Right ventricle myocardium inferior (tissue), 1 donor: ENCODE data around the gene CDK17. TPM values are rescaled to one million over a fixed set of nuclear protein-coding genes. Genes with fewer than 3 reads are reported as not detected.
"Not testable (repeated sequence)": the region's sequence is repeated elsewhere in the genome, so short reads cannot be mapped to it uniquely, and the experiment has no call there.

Experiments
- ATAC-seq: fragments of 200-7000 bp; cut with Tn5 transposase; one replicate; pipeline ENCODE4 v1.9.1; 2020; ENCODE audit warnings: mild to moderate bottlenecking, moderate library complexity
- DNase-seq: peaks from one replicate; pipeline ENCODE4 v3.0.0; 2021; ENCODE audit errors: missing footprints
- intact Hi-C: fragments of 100-400 bp; cut with DNase I; formaldehyde crosslinking; loops from one replicate; pipeline ENCODE4 v1.11.0; 2022
- total RNA-seq: library from RNA; stranded (reverse); fragmentation: NEBNext Ultra II Directional; extraction: Animal tissue kit (Norgen Biotek cat#: 25700); gene quantifications from one replicate; pipeline ENCODE4 v1.2.1, GENCODE V29; 2021
- donor health status: DM: no; HTN: yes; CAD: no; lungs with severe emphysema.

CDK17 gene
- total RNA-seq, 1 donor from 2014 or later: 16.0 TPM

DNA sequence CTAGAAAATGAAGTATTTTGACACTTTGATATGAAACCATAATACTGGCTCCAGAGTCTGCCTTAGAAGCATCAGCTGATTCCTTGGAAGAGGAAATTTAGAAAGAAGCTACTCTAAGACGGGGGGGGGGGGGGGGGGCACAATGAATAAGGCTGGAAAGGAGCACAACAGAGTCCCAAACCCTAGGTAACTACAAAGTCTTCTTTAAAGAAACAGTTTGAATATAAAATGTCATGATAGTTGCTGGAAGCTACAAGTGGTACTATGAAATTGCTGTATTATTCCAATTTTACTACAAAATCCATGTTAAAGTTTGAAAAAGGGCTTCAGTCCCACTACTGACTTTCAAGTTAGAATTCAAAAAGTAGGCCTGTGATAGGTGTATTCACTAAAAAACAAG, 31.6 kb downstream of the CDK17 start:
- intact Hi-C loops: no loop called here
- ATAC-seq (no peak), DNase-seq (no peak)

DNA sequence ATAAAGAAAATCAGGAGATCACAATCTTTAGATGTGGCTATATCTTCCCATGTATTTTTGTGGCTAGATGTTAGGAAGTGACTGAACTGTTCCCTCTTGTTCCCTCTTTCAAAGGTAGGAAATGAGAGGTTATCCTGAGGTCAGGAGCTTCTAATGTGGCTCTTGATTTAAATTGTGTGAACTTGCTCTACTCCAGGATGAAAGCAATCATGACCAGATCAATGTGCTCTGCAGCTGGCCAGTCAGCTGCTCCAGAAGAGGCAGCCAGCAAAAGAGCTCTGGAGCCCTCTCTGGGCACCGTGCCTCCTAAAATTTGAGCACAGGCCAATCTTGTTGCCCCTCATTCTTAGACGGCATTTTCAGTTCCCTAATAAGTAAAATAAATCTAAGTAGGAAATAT, 32.0 kb downstream of the CDK17 start:
- peak; percentile 64 for ATAC-seq
- intact Hi-C loops: no loop called here
- DNase-seq: no peak

DNA sequence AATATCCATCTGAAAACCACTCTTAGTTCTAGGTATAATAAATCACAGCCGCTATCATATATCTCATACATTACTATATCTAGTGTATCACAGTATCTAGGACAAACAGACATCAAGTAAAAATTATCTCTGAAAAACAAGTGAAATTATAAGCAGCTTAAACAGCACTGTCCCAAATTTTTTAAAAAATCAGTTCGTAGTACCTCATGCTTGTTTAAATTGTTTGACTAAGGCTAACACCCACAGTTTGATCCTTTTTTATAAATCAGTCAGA, 33.9 kb downstream of the CDK17 start:
- no peak for DNase-seq
- intact Hi-C loops: no loop called here
- ATAC-seq: no peak

DNA sequence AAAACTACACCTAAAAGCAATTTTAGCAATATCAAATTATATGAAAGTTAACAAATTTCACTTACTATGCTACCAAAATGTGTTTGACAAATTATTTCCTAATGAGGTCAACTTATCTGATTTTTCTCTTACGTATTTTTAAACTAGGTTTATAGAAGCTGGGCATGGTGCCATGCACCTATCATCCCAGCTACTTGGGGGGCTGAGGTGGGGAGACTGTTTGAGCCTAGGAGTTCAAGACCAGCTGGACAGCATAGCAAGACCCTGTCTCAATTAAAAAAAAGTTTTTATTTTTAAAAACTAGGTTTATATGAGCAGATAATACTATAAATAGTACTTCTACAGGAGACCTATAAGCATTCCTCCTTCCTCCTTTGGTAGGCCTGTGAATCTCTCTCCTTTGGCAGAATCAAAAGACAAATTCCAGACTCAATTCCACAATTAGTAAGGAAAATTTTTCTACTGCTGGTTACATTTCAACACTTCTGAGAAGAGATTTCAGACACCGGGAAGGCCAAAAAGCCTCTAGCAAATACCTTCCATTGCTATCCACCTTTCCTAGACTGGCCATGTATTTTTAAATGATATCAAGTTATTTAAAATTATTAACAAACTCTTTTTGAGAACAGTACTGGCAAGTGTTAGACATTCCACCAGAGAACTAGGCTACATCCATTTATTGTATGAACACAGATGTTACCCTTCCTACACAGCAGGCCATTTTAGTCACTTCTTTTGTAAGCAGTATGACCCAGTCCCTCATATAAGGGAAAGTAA, 34.4 kb downstream of the CDK17 start:
- ATAC-seq (no peak), DNase-seq (no peak)
- intact Hi-C loops: no loop called here

DNA sequence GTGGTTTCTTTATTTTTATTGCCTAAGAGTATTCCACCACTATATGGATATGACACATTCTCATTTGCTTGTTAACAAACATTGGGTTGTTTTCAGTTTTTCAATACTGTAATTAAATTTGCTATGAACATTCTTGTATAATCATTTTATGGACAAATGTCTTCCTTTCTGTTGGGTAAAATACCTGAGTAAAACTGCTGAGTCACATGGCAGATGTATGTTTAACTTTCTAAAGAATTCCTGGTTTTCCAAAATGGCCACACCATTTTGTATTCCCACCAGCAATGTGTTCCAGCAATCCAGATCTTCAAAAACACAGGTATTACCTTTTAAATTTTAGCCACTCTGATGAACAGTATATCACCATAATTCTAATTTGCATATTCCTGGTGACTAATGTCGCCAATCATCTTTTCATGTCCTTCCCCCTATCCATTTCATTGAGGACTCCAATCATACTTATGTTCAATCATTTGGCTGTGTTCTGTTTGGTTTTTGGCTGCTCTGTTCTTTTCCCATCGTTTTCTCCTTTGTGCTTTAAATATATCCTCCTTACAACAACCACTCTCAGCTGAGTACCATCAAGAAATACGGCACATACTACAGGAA, 36.0 kb downstream of the CDK17 start:
- DNase-seq: no peak
- intact Hi-C loops: no loop called here
- no peak for ATAC-seq

DNA sequence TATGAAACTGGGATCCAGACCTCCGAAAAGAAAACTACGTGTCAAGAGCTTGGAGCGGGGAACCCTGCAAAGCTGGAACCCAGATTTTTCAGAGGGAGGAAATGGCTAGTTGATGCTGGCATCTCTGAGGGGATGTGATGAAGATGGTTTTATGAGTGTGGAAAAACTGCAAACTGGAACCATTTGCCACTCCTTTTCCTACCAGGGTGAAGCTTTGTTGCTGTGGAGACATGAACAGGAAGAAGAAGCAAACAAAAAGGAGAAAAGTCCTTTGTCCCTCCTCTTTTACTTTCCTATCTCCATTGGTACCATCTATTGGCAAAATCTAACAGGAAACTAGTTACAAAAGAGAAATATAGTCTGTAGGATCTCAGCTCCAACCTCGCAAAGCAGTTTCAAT, 39.2 kb downstream of the CDK17 start:
- DNase-seq: no peak
- intact Hi-C loops: no loop called here
- ATAC-seq: no peak

DNA sequence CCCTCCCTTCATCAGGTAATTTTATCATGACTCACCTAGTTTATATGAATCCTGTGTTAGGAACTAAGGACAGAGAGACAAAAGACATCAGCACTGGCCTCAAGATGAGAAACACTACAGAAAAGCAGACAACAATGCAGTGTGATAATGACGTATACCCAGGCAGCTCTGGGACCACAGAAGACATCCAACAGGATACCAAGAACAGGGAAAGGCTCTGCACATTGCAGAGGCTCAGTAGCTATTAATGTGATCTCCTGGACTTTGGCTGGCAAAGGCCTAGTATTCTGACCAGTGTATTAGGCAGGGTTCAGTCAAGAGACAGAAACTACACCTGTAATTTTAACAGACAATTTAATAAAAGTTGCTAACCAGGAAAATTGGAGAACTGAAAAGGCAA, 39.7 kb downstream of the CDK17 start:
- no peak for ATAC-seq
- DNase-seq: no peak
- intact Hi-C loops: no loop called here

DNA sequence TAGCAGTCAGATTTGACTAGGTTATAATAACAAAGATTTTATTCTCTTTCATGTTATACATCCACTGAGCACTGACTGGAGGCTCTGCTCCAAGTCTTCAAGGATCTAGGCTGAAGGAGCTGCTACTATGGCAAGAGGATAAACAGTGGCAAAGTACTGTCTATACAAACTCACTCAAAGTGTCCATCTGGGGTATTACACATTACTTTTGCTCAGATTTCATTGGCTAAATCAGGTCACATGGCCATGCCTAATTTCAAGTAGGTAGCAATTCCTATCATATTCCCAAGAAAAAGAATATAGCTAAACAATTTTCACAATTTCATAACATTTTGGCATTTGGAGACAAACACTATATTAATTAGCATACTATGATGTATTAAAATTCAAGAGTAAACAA, 40.9 kb downstream of the CDK17 start:
- intact Hi-C loops: no loop called here
- ATAC-seq: no peak
- no peak for DNase-seq

DNA sequence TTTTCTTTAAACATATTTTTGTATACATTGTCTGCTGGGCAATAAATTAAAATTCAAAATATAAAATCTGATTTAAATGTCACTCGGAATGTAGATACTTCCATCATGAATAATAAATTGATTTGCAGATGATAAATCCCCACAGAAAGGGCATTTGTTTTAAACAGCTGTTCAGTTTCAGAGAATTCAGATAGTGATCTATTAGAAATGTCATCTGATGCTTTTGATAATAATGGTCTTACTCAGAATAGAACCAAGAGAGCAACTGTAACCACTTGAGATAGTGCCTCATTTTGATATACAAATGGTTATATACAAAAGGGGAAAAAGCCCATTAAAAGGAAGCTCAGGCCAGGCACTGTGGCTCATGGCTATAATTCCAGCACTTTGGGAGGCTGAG, 43.4 kb downstream of the CDK17 start:
- intact Hi-C loops: no loop called here
- ATAC-seq: no peak
- no peak for DNase-seq

DNA sequence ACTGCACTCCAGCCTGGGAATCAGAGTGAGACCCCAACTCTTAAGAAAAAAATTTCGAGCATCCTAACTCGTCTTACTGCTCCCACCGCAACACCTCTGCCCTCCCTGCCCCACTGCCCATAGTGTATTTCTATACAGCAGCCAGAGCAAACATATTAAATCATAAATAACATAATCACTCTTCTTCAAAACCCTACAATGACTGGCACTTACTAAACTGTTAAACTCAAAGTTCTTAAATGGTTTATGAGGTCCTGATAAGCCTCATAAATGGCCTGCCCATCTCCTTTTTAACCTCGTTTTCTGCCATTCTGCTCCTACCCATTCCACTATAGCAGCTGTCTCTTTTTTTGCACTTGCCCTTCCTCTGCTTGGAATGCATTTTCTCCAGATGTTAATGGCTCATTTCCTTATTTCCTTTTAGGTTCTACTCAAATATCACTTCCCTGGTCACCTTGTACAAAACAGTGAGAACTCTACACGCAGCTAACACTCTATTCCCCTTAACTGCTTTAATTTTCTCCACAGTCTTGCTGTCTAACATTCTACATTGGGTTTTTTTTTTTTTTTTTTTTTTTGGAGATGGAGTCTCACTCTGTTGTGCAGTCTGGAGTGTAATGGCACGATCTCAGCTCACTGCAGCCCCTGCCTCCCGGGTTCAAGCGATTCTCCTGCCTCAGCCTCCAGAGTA, 45.2 kb downstream of the CDK17 start:
- intact Hi-C loops: loop anchor here (5.0 kb wide), 1 partner anchor 42 kb away; no protein-coding TSS in a partner anchor
- DNase-seq (no peak), ATAC-seq (no peak)

DNA sequence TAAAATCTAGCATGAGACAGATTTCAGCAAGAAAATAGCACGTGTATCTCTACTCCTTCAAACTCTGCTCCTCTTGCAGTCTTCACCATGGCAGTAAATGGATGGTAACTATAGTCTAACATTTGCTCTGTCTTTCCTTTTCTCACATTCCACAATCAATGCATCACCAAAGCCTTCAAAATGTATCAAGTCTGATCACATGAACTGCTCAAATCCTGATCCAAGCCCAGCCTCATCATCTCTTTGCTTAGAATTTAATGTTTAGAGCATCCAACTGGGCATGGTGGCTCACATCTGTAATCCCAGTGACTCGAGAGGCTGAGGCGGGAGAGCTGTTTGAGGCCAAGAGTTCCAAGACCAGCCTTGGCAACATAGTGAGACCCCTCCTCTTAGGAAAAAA, 45.9 kb downstream of the CDK17 start:
- intact Hi-C loops: loop anchor here (5.0 kb wide), 1 partner anchor 43 kb away; no protein-coding TSS in a partner anchor
- DNase-seq (no peak), ATAC-seq (no peak)

DNA sequence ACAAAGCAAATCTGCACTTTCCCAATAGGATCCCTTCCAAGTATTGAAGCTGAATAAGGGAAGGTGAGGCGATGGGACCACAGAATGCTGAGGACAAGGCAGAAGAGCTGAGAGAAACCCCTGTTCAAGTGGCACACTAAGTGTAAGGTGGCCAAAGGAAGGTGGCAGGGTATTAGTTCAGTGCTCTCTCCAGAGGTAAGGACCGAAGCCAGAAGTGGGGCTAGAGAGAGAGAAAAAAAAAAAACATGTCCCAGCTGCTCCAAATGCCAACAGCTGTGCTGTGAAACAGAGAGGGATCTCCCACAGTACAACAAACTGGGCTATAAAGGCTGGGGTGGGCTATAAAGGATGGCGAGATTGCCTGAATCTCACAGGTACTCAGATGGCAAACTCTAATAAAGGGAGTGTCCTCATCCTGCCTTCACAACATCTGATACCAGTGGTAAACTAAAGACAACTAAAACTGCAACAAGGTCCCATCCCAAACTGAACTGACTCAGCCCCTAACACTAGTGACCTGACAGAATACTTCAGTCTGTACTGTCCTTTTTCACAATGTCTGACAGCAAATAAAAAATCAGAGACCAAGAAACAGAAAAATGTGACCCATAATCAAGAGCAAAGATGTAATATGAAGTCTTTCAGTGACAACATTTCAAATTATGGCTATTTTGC, 47.9 kb downstream of the CDK17 start:
- intact Hi-C loops: loop anchor here (5.0 kb wide), 1 partner anchor 45 kb away; no protein-coding TSS in a partner anchor
- DNase-seq (no peak), ATAC-seq (peak; percentile 50)

DNA sequence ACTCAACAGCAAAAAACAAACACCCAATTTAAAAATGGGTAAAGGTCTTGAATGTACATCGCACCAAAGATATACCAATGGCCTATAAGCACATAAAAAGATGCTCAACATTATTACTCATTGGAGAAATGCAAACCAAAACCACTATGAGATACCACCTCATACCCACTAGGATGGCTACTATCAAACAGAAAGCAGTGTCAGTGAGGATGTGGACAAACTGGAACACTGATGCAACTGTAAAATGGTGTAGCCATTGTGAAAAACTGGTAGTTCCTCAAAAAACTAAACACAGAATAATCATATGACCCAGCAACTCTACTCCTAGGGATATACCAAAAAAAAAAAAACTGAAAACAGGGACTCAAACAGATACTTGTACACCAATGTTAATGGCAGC, 49.3 kb downstream of the CDK17 start:
- peak; percentile 35 for ATAC-seq
- DNase-seq: no peak
- intact Hi-C loops: loop anchor here (5.0 kb wide), 1 partner anchor 46 kb away; no protein-coding TSS in a partner anchor

DNA sequence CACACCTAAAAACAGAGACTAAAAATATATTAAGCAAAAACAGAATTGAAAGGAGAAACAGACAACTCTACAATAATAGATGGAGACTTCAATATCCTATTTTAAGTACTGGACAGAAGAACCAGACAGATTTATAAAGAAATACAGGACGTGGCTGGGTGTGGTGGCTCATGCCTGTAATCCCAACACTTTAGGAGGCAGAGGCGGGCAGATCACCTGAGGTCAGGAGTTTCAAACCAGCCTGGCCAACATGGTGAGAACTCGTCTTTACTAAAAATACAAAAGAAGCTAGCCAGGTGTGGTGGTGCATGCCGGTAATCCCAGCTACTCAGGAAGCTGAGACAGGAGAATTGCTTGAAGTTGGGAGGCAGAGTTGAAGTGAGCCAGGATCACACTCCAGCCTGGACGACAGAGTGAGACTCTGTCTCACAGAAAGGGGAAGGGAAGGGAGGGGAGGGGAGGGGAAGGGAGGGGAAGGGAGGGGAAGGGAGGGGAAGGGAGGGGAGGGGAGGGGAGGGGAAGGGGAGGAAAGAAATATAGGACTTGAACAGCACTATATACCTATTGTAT, 53.0 kb downstream of the CDK17 start:
- ATAC-seq (no peak), DNase-seq (no peak)
- intact Hi-C loops: no loop called here

DNA sequence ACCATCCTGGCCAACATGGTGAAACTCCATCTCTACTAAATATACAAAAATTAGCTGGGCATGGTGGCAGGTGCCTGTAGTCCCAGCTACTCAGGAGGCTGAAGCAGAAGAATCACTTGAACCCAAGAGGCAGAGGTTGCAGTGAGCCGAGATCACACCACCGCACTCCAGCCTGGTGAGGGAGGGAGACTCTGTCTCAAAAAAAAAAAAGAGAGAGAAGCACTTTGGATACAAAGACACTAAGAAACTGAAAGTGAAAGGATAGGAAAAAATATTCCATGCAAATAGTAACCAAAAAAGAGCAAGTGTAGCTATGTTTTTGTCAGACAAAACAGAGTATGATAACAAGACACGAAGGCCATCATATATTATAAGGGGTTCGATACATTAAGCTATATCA, 53.5 kb downstream of the CDK17 start:
- intact Hi-C loops, DNase-seq, ATAC-seq: not testable (repeated sequence)

DNA sequence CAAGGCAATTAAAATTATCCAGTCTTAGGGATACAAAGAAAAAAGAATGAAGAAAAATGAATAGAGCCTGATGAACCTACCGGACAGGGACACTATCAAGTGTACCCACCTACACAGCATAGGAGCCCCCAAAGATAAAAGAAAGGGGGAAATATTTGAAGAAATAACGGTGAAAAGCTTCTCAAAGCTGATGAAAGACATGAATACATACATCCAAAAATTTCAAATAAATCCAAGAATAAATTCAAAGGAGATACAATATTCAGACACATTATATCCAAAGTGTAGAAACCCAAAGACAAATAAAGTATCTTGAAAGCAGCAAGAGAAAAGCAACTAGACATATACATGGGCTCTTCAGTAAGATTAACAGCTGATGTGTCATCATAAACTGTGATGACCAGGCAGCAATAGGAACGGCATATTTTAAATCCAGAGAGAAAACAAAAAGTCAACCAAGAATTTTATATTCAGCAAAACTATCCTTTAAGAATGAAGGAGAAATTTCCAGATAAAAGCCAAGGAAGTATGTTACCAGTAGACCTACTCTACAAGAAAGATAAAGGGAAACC, 56.0 kb downstream of the CDK17 start:
- intact Hi-C loops: no loop called here
- DNase-seq: no peak
- no peak for ATAC-seq

DNA sequence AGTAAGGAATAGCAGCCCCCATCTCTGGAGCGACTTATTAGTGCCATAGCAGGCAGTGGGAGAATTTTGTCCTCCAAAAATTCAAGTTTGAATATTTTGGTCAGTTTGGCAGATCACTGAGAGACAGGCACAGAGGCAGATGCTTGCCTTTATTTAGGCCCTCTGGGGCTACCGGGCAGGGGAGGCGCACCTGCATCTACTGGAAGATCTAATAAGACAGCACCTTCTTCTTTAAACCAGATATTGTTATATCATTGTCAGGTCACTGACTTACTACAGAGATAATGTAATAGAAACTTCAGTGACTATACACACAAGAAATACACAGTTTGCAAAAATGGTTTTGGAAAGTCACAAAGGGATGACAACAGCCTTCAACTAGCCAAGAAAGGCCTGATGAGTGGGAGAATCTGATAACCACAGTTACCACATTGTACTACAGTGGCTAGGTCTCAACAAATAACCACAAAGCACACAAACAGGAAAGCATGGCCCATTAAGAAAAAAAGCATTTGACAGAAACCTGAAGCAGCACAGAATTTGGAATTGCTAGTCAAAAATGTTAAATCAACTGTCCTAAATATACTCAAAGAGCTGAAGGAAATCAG, 56.8 kb downstream of the CDK17 start:
- DNase-seq: no peak
- intact Hi-C loops: no loop called here
- ATAC-seq: no peak

DNA sequence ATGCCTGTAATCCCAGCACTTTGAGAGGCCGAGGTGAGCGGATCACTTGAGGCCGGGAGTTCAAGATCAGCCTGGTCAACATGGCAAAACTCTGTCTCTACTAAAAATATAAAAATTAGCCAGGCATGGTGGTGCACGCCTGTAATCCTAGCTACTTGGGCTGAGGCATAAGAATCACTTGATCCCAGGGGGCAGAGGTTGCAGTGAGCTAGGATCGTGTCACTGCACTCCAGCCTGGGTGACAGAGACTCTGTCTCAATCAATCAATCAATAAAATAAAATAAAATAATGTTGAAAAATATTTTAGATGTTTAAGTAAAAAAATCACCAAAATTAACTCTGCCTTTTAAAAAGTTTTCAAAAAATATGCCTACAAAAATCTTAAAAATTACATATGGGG, 60.6 kb downstream of the CDK17 start:
- intact Hi-C loops, ATAC-seq: not testable (repeated sequence)

More for the DNA sequence above, 60.6 kb downstream of the CDK17 start:
- DNase-seq: not testable (repeated sequence)
